Pancreas (tissue), 10 donors: Measurements from ENCODE around the gene FMOD. TPM values are rescaled to one million over a fixed set of nuclear protein-coding genes. Genes with fewer than 3 reads are reported as not detected.

ENCODE experiments used
- ATAC-seq, 4 donors: fragments of 200-7000 bp; cut with Tn5 transposase; one replicate each; pipeline versions ENCODE4 v1.8.0 to v1.9.1; 2020; ENCODE audit warnings: mild to moderate bottlenecking in 4 of 4, moderate library complexity in 4 of 4
- DNase-seq, 6 donors: peaks; one replicate each; pipeline ENCODE4 v3.0.0-alpha.2; 2020
- FAIRE-seq: peaks from 2 replicates; lab custom pipeline; 2012; peaks lifted over from hg19 to GRCh38; lab: Jason Lieb, UNC
- H3K27ac ChIP-seq, 4 donors: fragments of 200-600 bp; sonication (generic); 1 replicate in 3 of 4; 2 replicates in 1 of 4; pipeline versions ENCODE4 v1.5.0 to v1.8.0; 2020
- H3K27me3 ChIP-seq, 4 donors: fragments of 200-600 bp; one replicate each; pipeline ENCODE4 v1.8.0; 2021
- H3K36me3 ChIP-seq, 3 donors: fragments of 200-600 bp; sonication (generic) in 1 of 3; one replicate each; pipeline versions ENCODE4 v1.5.0 to v1.8.0; 2020 to 2021
- H3K4me1 ChIP-seq, 3 donors: fragments of 200-600 bp; one replicate each; pipeline ENCODE4 v1.8.0; 2021
- H3K4me3 ChIP-seq, 4 donors: fragments of 200-600 bp; sonication (generic) in 2 of 4; one replicate each; pipeline versions ENCODE4 v1.5.0 to v1.8.0; 2020 to 2021
- H3K9me3 ChIP-seq, 4 donors: fragments of 200-600 bp; one replicate each; pipeline ENCODE4 v1.8.0; 2021
- CTCF ChIP-seq, 4 donors: fragments of 200-600 bp; sonication (generic) in 3 of 4; IDR thresholded peaks; one replicate each; pipeline versions ENCODE4 v1.5.0 to v1.8.0; 2021; ENCODE audit warnings: antibody characterized with exemption in 4 of 4
- WGBS, 2 donors: extraction: QIAGEN DNeasy Blood & Tissue Kit; methylation state at CpG; one replicate each; pipeline ENCODE4 v1.1.7; 2013; 5-methylcytosine and 5-hydroxymethylcytosine counted together
- intact Hi-C, 3 donors: fragments of 100-400 bp; cut with DNase I; formaldehyde crosslinking; loops; one replicate each; pipeline versions ENCODE4 v1.11.1 to v1.14.2; 2022
- polyA plus RNA-seq, 2 donors: library from polyadenylated mRNA; stranded (reverse); fragments of 200-250 nt; gene quantifications; one replicate each; pipeline ENCODE4 v1.2.3, GENCODE V29; 2013
- total RNA-seq, 6 donors: library from RNA; stranded (reverse); fragmentation: NEBNext Ultra II Directional in 4 of 6; extraction: Animal tissue kit (Norgen Biotek cat#: 25700) in 4 of 6; gene quantifications; one replicate each; pipeline versions ENCODE4 v1.2.1 to v1.2.4, GENCODE V29; 2021 to 2023
- donor health status: healthy with polysubstance abuse.
- donor health status: DM: no; HTN: no; CAD: no; lungs with moderate emphysema.
- donor health status: DM: no; HTN: no; CAD: no.
- donor health status: control.
- donor health status: control.
- donor health status: Bipolar disorder and iron deficiency.
- donor health status: DM: yes; HTN: yes; CAD: no.
- donor health status: DM: no; HTN: no; CAD: no.
- donor health status: DM: no; HTN: no; CAD: no.
- donor health status: DM: yes; HTN: yes; CAD: no.

The FMOD gene
- total RNA-seq (10 to 100 TPM in 4 of 6 donors, 1 to 10 TPM in 2; 4.3 to 14.6 (median 11.1) TPM), polyA plus RNA-seq (1 to 10 TPM; 3.8 to 6.5 TPM)

GRCh38 chr1:203351037-203351625 is at the start of gene FMOD:
FMOD (minus strand) TSS chr1:203351122; CDS start chr1:203348270, 2,852 bp downstream.
- 4 to 5% methylated on average over 17 of the region's 17 CpGs for WGBS, 2 donors
- Histone ChIP-seq H3K9me3 (no peaks in the 10 kb centered on the region), H3K4me1 (peaks cover 0 to 8% (median 0%) of the 10 kb centered on the region in 3 donors), H3K27ac (peak within 1 kb of the TSS in 1 of 4 donors; percentile 2), H3K36me3 (no peaks in the 10 kb centered on the region), H3K27me3 (no peaks in the 10 kb centered on the region), H3K4me3 (peak within 1 kb of the TSS in 1 of 4 donors; percentile 10)
- intact Hi-C loops = no loop called here
- ATAC-seq = peak; percentile 81 to 87 (median 86)
- TF ChIP-seq CTCF (IDR thresholded peaks at IDR 0.05) = no peak
- no peak for FAIRE-seq
- peak in 3 of 6 donors; percentile 35 to 53 (median 48) for DNase-seq

GRCh38 chr1:203396595-203397194 is 45.8 kb upstream of the FMOD start:
- Histone ChIP-seq H3K4me3 (no peak overlapping the region), H3K9me3 (no peaks in the 10 kb centered on the region), H3K36me3 (no peaks in the 10 kb centered on the region), H3K27ac (no peak overlapping the region), H3K4me1 (no peaks in the 10 kb centered on the region), H3K27me3 (peaks cover 0 to 6% (median 0%) of the 10 kb centered on the region in 4 donors)
- WGBS, 2 donors = 59 to 69% methylated on average over 7 of the region's 7 CpGs
- DNase-seq (no peak), ATAC-seq (no peak), FAIRE-seq (no peak)
- intact Hi-C loops = no loop called here
- TF ChIP-seq CTCF (IDR thresholded peaks at IDR 0.05) = no peak

GRCh38 chr1:203395751-203396150 is 44.8 kb upstream of the FMOD start:
- DNase-seq (no peak), ATAC-seq (no peak), FAIRE-seq (no peak)
- Histone ChIP-seq H3K27ac (no peak overlapping the region), H3K4me1 (no peaks in the 10 kb centered on the region), H3K9me3 (no peaks in the 10 kb centered on the region), H3K4me3 (no peak overlapping the region), H3K36me3 (no peaks in the 10 kb centered on the region), H3K27me3 (peaks cover 0 to 6% (median 0%) of the 10 kb centered on the region in 4 donors)
- TF ChIP-seq CTCF (IDR thresholded peaks at IDR 0.05) = no peak
- WGBS, 2 donors = 46 to 61% methylated on average over 6 of the region's 6 CpGs
- intact Hi-C loops = no loop called here

GRCh38 chr1:203390298-203390697 is 39.4 kb upstream of the FMOD start:
- TF ChIP-seq CTCF (IDR thresholded peaks at IDR 0.05) = no peak
- Histone ChIP-seq H3K27me3 (no peaks in the 10 kb centered on the region), H3K27ac (no peak overlapping the region), H3K4me1 (no peaks in the 10 kb centered on the region), H3K9me3 (no peaks in the 10 kb centered on the region), H3K36me3 (no peaks in the 10 kb centered on the region), H3K4me3 (no peak overlapping the region)
- intact Hi-C loops = no loop called here
- DNase-seq (no peak), FAIRE-seq (no peak), ATAC-seq (no peak)
- WGBS, 2 donors = 60 to 75% methylated on average over 2 of the region's 2 CpGs

- no peaks in the 10 kb centered on the region for H3K27me3 ChIP-seq
- H3K4me3 ChIP-seq = no peak overlapping the region
- H3K4me1 ChIP-seq = no peaks in the 10 kb centered on the region
- no peak for ATAC-seq
- intact Hi-C loops = no loop called here
- no peak for TF ChIP-seq CTCF (IDR thresholded peaks at IDR 0.05)
- no peaks in the 10 kb centered on the region for H3K36me3 ChIP-seq
- no peak overlapping the region for H3K27ac ChIP-seq
- DNase-seq = no peak
- no peaks in the 10 kb centered on the region for H3K9me3 ChIP-seq
- 87 to 88% methylated on average over 3 of the region's 3 CpGs for WGBS, 2 donors
- no peak for FAIRE-seq
Measured at GRCh38 chr1:203388683-203389082, 37.8 kb upstream of the FMOD start.
